Pancreas (tissue), 10 donors: ENCODE data around the gene UBN1. TPM values are rescaled to one million over a fixed set of nuclear protein-coding genes. Genes with fewer than 3 reads are reported as not detected.

Source experiments
- ATAC-seq, 4 donors: fragments of 200-7000 bp; cut with Tn5 transposase; one replicate each; pipeline versions ENCODE4 v1.8.0 to v1.9.1; 2020; ENCODE audit warnings: mild to moderate bottlenecking in 4 of 4, moderate library complexity in 4 of 4
- DNase-seq, 6 donors: peaks; one replicate each; pipeline ENCODE4 v3.0.0-alpha.2; 2020
- FAIRE-seq: peaks from 2 replicates; lab custom pipeline; 2012; peaks lifted over from hg19 to GRCh38; lab: Jason Lieb, UNC
- H3K27ac ChIP-seq, 4 donors: fragments of 200-600 bp; sonication (generic); 1 replicate in 3 of 4; 2 replicates in 1 of 4; pipeline versions ENCODE4 v1.5.0 to v1.8.0; 2020
- H3K27me3 ChIP-seq, 4 donors: fragments of 200-600 bp; one replicate each; pipeline ENCODE4 v1.8.0; 2021
- H3K36me3 ChIP-seq, 3 donors: fragments of 200-600 bp; sonication (generic) in 1 of 3; one replicate each; pipeline versions ENCODE4 v1.5.0 to v1.8.0; 2020 to 2021
- H3K4me1 ChIP-seq, 3 donors: fragments of 200-600 bp; one replicate each; pipeline ENCODE4 v1.8.0; 2021
- H3K4me3 ChIP-seq, 4 donors: fragments of 200-600 bp; sonication (generic) in 2 of 4; one replicate each; pipeline versions ENCODE4 v1.5.0 to v1.8.0; 2020 to 2021
- H3K9me3 ChIP-seq, 4 donors: fragments of 200-600 bp; one replicate each; pipeline ENCODE4 v1.8.0; 2021
- WGBS, 2 donors: extraction: QIAGEN DNeasy Blood & Tissue Kit; methylation state at CpG; one replicate each; pipeline ENCODE4 v1.1.7; 2013; 5-methylcytosine and 5-hydroxymethylcytosine counted together
- intact Hi-C, 3 donors: fragments of 100-400 bp; cut with DNase I; formaldehyde crosslinking; loops; one replicate each; pipeline versions ENCODE4 v1.11.1 to v1.14.2; 2022
- polyA plus RNA-seq, 2 donors: library from polyadenylated mRNA; stranded (reverse); fragments of 200-250 nt; gene quantifications; one replicate each; pipeline ENCODE4 v1.2.3, GENCODE V29; 2013
- total RNA-seq, 6 donors: library from RNA; stranded (reverse); fragmentation: NEBNext Ultra II Directional in 4 of 6; extraction: Animal tissue kit (Norgen Biotek cat#: 25700) in 4 of 6; gene quantifications; one replicate each; pipeline versions ENCODE4 v1.2.1 to v1.2.4, GENCODE V29; 2021 to 2023
- TF ChIP-seq, protein P1 (sequence below), 4 donors: fragments of 200-600 bp; sonication (generic) in 3 of 4; IDR thresholded peaks; one replicate each; pipeline versions ENCODE4 v1.5.0 to v1.8.0; 2021; ENCODE audit warnings: antibody characterized with exemption in 4 of 4
- donor health status: healthy with polysubstance abuse.
- donor health status: DM: no; HTN: no; CAD: no; lungs with moderate emphysema.
- donor health status: DM: no; HTN: no; CAD: no.
- donor health status: control.
- donor health status: control.
- donor health status: Bipolar disorder and iron deficiency.
- donor health status: DM: yes; HTN: yes; CAD: no.
- donor health status: DM: no; HTN: no; CAD: no.
- donor health status: DM: no; HTN: no; CAD: no.
- donor health status: DM: yes; HTN: yes; CAD: no.

The UBN1 gene
- total and polyA plus RNA-seq, 8 donors: 8.0 to 17.3 (median 10.9) TPM

DNA sequence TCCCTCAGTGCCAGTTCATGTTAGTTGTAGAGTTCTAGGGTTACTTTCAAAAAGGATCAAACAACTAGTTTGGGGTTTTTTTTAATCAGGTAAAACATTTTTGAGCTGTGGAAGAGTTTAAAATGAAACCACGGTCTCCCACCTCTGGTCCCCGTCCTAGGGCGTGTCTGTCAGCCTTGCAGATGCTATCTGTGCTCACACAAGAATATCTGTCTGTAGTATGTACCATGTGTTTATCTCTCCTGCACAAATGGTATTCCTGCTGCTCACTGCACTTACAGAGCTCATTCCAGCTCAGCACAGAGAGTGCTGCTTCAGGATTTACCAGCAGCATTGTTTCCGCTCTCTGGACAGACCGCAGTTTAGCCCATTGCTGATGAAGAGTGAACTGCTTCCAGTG lies 38.9 kb downstream of the UBN1 start:
- Histone ChIP-seq H3K4me1 (peaks cover 0 to 9% (median 0%) of the 10 kb centered on the region in 3 donors), H3K27me3 (no peaks in the 10 kb centered on the region), H3K9me3 (no peaks in the 10 kb centered on the region), H3K4me3 (no peak overlapping the region), H3K36me3 (peaks cover 3 to 64% (median 18%) of the 10 kb centered on the region in 3 donors), H3K27ac (no peak overlapping the region)
- FAIRE-seq (no peak), DNase-seq (peak in 1 of 6 donors; percentile 2), ATAC-seq (no peak)
- intact Hi-C loops: no loop called here
- TF ChIP-seq, protein P1, sequence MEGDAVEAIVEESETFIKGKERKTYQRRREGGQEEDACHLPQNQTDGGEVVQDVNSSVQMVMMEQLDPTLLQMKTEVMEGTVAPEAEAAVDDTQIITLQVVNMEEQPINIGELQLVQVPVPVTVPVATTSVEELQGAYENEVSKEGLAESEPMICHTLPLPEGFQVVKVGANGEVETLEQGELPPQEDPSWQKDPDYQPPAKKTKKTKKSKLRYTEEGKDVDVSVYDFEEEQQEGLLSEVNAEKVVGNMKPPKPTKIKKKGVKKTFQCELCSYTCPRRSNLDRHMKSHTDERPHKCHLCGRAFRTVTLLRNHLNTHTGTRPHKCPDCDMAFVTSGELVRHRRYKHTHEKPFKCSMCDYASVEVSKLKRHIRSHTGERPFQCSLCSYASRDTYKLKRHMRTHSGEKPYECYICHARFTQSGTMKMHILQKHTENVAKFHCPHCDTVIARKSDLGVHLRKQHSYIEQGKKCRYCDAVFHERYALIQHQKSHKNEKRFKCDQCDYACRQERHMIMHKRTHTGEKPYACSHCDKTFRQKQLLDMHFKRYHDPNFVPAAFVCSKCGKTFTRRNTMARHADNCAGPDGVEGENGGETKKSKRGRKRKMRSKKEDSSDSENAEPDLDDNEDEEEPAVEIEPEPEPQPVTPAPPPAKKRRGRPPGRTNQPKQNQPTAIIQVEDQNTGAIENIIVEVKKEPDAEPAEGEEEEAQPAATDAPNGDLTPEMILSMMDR (IDR thresholded peaks at IDR 0.05): no peak
- WGBS, 2 donors: 93 to 98% methylated on average over 5 of the region's 5 CpGs

- no peak overlapping the region for H3K27ac ChIP-seq
- FAIRE-seq (no peak), DNase-seq (peak in 1 of 6 donors; percentile 32), ATAC-seq (no peak)
- H3K27me3 ChIP-seq: no peaks in the 10 kb centered on the region
- WGBS, 2 donors: 83 to 87% methylated on average over 9 of the region's 9 CpGs
- H3K4me1 ChIP-seq: no peaks in the 10 kb centered on the region
- H3K4me3 ChIP-seq: no peak overlapping the region
- TF ChIP-seq, protein P1 (IDR thresholded peaks at IDR 0.05): no peak
- intact Hi-C loops: no loop called here
- no peaks in the 10 kb centered on the region for H3K9me3 ChIP-seq
- H3K36me3 ChIP-seq: peaks cover 3 to 60% (median 11%) of the 10 kb centered on the region in 3 donors
Measured at GRCh38 chr16:4888428-4889135, 41.3 kb downstream of the UBN1 start.

DNA sequence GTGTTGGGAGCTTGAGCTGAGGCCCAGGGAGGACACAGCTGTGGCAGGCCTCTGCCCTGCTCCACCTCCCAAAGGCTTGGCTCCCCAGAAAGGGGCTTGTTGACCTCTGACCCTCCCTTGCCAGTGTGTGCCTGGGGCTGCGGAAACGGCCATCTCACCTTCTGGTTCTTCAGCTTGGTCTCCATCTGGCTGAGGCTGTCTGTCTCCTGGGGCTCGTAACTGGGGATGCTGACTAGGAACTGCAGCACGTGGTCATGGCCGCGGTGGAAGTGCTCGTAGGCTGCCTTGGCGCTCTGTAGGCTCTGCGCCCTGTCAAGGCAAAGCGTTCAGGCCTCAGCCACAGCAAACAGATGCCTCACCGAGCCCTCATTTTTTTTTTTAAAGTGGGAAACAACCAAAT lies 42.7 kb downstream of the UBN1 start:
- WGBS, 2 donors: 85 to 90% methylated on average over 11 of the region's 11 CpGs
- intact Hi-C loops: no loop called here

DNA sequence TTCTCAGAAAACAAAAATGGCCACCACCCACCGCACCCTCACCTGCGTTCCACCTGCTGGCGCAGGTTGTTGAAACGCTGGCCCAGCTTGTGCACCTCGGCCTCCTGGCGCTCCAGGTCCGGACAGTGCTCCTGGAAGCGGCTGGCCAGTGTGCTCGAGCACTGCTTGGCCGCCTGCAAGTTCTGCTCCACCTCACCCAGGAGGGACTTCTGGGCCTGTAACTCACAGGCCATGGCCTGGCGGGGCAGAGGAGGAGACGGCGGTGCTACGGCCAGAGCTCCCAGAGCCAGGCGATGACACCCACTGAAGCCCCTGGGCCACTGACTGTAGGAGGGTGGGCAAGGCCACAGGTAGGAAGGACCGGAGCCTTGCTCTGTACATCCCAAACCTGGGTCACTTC lies 43.4 kb downstream of the UBN1 start:
- peaks cover 0 to 46% (median 0%) of the 10 kb centered on the region in 3 donors for H3K36me3 ChIP-seq
- FAIRE-seq (no peak), DNase-seq (peak in 1 of 6 donors; percentile 33), ATAC-seq (no peak)
- intact Hi-C loops: no loop called here
- TF ChIP-seq, protein P1 (IDR thresholded peaks at IDR 0.05): no peak
- 93 to 96% methylated on average over 16 of the region's 16 CpGs for WGBS, 2 donors
- H3K27ac ChIP-seq: no peak overlapping the region
- no peak overlapping the region for H3K4me3 ChIP-seq
- H3K9me3 ChIP-seq: no peaks in the 10 kb centered on the region
- H3K27me3 ChIP-seq: no peaks in the 10 kb centered on the region
- no peaks in the 10 kb centered on the region for H3K4me1 ChIP-seq

More for the DNA sequence above, 42.7 kb downstream of the UBN1 start:
- TF ChIP-seq, protein P1 (IDR thresholded peaks at IDR 0.05): no peak
- DNase-seq (peak in 1 of 6 donors; percentile 46), ATAC-seq (no peak), FAIRE-seq (no peak)
- no peaks in the 10 kb centered on the region for H3K9me3 ChIP-seq
- H3K27ac ChIP-seq: no peak overlapping the region
- no peaks in the 10 kb centered on the region for H3K4me1 ChIP-seq
- no peaks in the 10 kb centered on the region for H3K27me3 ChIP-seq
- peaks cover 0 to 52% (median 0%) of the 10 kb centered on the region in 3 donors for H3K36me3 ChIP-seq
- no peak overlapping the region for H3K4me3 ChIP-seq
